GM21786 (cell line): ENCODE measurements around the gene CCDC86.

Experiments
- ATAC-seq: cut with Tn5 transposase; IDR thresholded peaks from one replicate; pipeline ENCODE4 v1.9.1; 2021; ENCODE audit not compliant: unreplicated experiment

Gene CCDC86

DNA sequence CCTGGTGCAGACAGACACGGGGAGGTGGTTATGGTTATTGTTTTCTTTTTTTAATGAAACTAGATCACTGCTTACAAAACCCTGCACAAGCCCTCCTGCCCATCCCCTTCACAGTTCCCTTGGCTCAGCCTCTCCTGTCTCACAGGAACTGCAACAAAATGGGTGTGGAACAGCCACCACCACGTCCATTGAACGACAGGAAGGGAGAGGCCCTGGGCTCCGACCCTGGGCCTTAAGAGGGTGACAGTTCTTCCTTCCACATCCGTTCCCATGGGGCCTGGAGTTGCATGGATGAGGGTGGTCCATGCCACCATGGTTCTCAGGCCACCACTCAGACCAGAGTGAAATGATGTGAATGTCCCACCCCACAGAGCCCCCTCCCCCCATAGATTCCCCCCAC lies 48.8 kb downstream of the CCDC86 start:
- no peak for ATAC-seq

DNA sequence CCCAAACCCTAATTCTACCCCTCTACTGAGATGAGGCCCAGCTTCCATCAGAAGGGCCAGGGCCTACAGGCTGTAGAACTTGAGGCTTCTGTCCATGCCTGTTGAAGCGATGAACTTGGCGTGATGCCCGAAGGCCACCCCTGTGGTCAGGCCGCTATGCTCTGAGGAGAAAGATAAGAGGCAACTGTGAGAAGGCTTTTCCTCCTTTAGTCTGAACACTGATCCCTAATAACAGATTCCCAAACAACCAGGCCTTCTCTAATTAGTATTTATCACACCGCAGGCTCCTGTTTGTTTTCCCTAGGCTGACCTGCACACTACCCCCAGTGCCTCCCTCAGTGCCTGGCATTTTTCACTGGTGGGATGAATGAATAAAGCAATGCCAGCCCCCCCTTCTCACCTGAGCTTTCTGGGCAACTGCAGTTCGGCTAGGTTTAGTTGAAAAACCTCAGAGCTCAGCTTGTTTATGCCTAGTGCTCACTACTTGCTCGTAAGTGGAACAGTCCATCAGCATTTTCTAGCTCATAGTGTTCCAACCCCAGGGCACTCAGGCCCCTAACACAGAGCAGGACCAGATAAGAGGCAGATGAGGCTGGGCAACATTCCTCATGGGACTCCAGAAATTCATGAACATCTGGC lies 49.3 kb downstream of the CCDC86 start:
- ATAC-seq: no peak

DNA sequence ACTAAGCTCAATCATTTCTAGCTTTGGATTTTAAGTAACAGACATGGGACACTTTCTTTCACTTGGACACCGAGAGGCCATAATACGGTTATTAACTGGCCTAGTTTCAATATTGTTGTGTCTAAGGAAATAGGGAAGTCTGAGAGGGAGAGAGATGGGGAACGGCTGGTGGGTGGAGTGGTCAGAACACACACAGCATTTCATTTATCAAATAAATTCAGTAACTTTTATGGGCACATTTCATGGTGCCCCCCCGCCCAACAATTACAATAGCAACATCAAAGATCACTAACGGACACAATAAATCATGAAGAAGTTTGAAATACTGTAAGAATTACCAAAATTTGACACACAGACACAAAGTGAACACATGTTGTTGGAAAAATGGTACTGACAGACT lies 53.8 kb downstream of the CCDC86 start:
- no peak for ATAC-seq

DNA sequence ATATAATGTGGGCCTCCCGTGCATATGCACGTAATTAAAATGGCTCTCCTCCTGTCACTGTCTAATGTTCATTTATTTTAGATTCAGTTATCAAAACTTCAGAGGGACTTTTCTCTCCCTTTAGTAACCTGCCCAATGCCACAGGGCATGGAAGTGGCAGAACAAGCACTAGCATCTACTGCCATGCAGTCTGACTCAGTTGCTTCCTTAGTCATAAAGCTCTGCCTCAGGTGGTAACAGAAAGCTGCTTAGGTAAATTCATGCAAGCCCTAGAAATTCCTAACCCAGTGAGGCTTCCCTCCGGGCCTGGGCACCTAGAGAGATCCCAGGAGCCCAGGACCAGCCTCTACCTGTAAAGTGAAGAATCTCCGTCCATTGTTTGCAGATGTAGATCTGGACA lies 55.6 kb downstream of the CCDC86 start:
- ATAC-seq: no peak

DNA sequence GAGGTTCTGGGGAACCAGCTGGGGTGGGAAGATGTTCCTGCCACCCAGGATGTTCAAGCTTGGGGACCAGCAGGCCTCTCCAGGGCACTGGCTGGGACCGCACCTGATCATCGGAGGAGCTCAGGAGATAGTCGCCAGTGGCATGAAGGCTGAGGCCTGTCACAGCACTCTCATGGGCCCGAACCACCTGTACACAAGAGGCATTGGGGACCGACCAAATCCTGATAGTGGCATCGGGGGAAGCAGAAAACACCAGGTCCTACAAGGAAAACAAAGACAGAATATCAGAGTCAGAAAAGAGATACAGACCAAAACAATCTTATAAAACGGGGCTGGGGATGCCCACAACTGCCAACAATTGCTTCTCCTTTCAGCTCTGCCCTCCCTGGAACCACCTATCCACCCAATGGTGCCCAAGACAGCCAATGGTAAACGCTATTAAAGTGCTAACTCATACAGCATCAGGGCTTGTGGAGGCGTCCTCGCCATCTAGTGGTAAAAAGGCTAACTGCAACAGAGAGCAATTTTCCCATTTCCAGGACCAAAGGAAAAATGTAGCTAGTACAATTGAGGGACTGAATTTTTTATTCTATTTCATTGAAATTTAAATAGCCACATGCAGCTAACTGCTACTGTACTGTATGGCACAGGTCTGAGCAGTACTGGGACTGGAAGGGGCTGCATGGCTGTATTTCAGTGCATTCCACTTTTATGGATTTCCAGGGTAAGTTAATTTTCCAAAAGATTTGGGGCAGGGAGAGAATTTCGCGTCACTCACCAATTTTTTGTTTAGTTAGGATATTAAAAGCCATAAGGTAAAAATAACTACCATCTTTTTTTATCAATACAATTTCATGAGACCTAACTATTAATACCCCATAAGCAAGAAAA lies 57.4 kb downstream of the CCDC86 start:
- ATAC-seq: no peak

DNA sequence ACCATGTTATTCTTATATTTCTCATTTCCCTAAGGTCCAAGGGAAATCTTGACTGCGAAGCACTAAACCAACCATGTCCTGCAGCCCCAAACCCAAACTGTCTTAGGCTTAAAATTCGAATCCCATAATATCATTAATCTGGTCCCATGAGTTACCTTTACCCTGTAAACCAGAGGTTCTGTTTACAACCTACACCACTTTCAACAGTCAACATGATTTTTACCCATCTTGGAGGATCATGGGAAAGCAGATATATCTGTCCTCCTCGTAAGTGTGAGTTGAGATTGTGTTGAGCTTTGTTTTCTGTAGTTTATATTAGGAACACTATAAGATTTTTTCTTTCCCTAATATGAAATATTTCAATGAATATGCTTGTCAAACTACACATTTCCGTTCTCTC lies 58.1 kb downstream of the CCDC86 start:
- ATAC-seq: no peak
